H1 (cell line): Measurements from ENCODE around the gene HDLBP.

Experiments used
- CTCF ChIP-seq, 3 experiments: IDR thresholded peaks; 1 replicate in 2 of 3; 2 replicates in 1 of 3; pipeline versions ENCODE4 v1.5.1 to v1.6.1; 2011; ENCODE audit warnings: low read length in 3 of 3, mild to moderate bottlenecking in 3 of 3, inconsistent platforms in 2 of 3, low read depth in 1 of 3, moderate library complexity in 1 of 3; ENCODE audit not compliant: insufficient read depth in 1 of 3; ENCODE audit errors: control extremely low read depth in 1 of 3
- RBBP5 ChIP-seq: IDR thresholded peaks from 2 replicates; pipeline ENCODE4 v1.7.1; 2012; ENCODE audit warnings: low read depth, mild to moderate bottlenecking, inconsistent platforms, low read length, moderate library complexity, borderline replicate concordance

- TF ChIP-seq CTCF (IDR thresholded peaks at IDR 0.05; ENCODE audit: control extremely low read depth in 1 of 3, insufficient read depth in 1 of 3, low read depth in 1 of 3, low read length in 3 of 3), result no peak
- TF ChIP-seq RBBP5, result no peak
Measured at GRCh38 chr2:241213041-241213440, 102.4 kb downstream of the HDLBP start.
